Endothelial cell of umbilical vein (primary cell): Measurements from ENCODE around the gene DMTF1.

Source experiments
- CTCF ChIP-seq, 2 donors: IDR thresholded peaks; 1 replicate in 1 of 2; 2 replicates in 1 of 2; pipeline ENCODE4 v1.5.1; 2011; ENCODE audit warnings: low read length in 2 of 2, mild to moderate bottlenecking in 2 of 2, moderate library complexity in 2 of 2, control low read depth in 1 of 2, inconsistent platforms in 1 of 2, low read depth in 1 of 2; ENCODE audit not compliant: insufficient read depth in 1 of 2; ENCODE audit errors: extremely low read depth in 1 of 2
- EZH2 ChIP-seq: IDR thresholded peaks from 2 replicates; pipeline ENCODE4 v1.6.1; 2012; ENCODE audit warnings: borderline replicate concordance, low read depth, mild to moderate bottlenecking, moderate library complexity, low read length, inconsistent platforms; ENCODE audit not compliant: severe bottlenecking

GRCh38 chr7:87219545-87220025, 67.3 kb downstream of the DMTF1 start, which contains the start of gene TMEM243:
- TF ChIP-seq EZH2 (no peak), CTCF (IDR thresholded peaks at IDR 0.05; ENCODE audit: extremely low read depth in 1 of 2, insufficient read depth in 1 of 2, low read depth in 1 of 2, low read length in 2 of 2) (peak in 1 of 2 donors; percentile 8)
